Esophagus squamous epithelium (tissue), 4 donors: ENCODE data around the gene CT45A8.

Experiments
- CTCF ChIP-seq, 6 experiments: fragments of 450-650 bp in 4 of 6; fragments of 200-600 bp in 2 of 6; sonication (generic) in 2 of 6; IDR thresholded peaks; one replicate each; pipeline ENCODE4 v1.5.1; 2016 to 2019; ENCODE audit warnings: antibody characterized with exemption in 6 of 6, mild to moderate bottlenecking in 4 of 6, moderate library complexity in 4 of 6
- POLR2A ChIP-seq, 4 donors: fragments of 450-650 bp; IDR thresholded peaks; one replicate each; pipeline ENCODE4 v1.6.1; 2017; ENCODE audit warnings: antibody characterized with exemption in 4 of 4, mild to moderate bottlenecking in 4 of 4, moderate library complexity in 3 of 4

- no peak for TF ChIP-seq CTCF (IDR thresholded peaks at IDR 0.05)
- no peak for TF ChIP-seq POLR2A (IDR thresholded peaks at IDR 0.05)
Measured at GRCh38 chrX:135892781-135893180, 38.4 kb upstream of the CT45A8 start.
